Suppressor macrophage treated with lipopolysaccharide for 1 hour (primary cell): ENCODE data around the gene PRKX.
"Not testable (repeated sequence)": the region's sequence is repeated elsewhere in the genome, so short reads cannot be mapped to it uniquely, and the experiment has no call there.

Experiments
- DNase-seq, 3 donors: peaks; one replicate each; pipeline ENCODE4 v3.0.0-alpha.2; 2020 to 2022

Gene PRKX

DNA sequence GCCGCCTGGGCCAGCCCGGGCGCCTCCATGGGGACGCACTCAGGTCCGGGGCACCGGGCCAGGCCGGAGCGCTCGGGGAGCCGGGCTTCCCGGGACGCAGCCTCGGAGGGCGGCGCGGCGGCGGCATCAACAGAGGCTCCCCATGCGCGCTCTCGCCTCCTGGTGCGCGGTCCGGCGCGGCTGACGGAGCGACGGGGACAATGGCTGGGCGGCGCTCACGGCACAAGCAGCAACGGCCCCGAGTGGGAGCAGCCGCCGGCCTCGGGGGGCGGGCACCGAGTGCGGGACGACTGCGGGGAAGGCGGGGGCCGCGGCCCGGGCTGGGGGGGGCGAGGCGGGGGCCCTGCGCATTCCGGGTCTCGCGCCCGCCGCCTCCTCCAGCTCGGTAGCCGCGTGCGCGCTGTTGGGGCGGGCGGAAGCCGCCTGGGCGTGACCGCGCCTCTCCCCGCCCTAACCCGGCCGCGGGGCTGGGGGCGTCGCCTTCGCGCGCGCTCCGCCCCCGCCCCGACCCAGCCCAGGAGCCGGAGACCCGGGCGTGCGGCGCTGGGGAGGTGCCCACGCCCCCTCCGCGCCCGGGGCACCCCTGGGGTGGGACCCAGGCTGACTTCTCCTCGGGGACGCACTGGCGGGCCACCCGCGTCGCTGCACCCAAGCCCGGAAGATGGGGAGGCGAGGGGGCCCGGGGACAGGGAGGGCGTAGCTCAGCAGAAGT is at the start of gene PRKX:
TSS of gene PRKX (minus strand) at position 425 of the 712 bp plus-strand sequence. CDS start at position 29, 396 bp downstream.
- peak; percentile 55 to 86 (median 74) for DNase-seq

DNA sequence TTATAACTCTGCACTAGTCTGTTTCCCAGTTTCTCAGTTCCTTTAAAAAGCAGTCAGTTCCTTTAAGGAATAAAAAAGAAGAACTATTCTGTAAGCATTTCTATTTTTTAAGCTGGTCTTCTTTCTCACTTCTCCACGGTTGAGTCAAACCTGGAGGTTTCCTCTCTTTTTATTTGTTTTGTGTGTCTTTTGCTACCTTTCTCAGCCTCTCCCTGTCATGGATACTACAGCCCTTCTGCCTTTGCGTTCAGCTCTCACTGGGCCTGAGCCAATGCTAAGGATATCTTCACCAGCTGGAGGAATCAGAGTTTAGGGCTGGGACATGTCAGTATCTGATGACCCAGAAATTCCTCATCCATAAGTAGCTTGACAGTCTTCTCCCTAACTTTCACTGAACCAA is 49.7 kb upstream of the PRKX start:
- DNase-seq: peak in 2 of 3 donors; percentile 5 to 11

DNA sequence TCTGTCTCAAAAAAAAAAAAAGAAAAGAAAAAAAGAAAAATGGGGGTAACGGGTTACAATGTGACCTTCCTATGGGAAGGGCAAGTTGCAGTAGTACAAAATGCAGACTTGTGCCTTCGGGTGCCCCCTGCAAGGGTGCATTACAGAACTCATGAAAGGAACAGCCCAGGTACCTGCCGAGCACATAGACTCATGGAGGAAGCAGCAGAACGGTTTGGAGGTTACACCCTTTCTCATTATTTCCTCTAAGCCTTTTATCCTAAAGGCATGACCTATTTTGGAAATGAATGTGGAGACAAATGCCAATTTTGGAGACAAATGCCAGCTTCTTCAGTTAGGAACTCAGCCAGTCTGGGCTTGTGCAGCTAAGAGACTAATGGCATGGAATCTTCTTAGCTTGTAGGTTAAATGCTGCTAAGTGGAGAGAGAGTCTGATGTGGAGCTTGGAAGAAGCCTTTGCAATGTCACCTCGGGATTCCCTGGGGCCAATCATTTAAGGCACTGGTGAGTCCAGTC is 44.1 kb upstream of the PRKX start:
- no peak for DNase-seq

DNA sequence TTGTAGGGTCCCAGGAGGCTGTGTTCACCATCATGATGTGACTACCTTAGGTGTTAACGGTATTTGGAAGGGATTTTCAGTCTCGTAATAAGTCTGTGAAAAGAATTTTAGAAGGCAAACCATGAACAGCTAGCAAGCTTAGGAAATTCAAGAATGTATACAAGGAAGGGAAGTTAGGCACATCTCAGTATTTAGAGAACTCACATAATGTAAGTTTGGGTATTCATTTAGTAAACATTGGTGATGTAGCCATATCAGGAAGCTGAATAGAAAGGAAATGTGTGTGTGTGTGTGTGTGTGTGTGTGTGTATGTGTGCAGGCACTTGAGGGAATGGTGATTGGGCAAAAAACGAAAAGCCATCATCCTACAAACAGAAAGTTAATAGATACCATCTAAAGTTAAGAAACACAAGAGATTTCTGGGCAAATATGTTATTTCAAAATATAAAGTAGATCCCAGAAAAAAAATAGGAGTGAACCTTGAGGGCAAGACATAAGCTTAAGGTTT is 34.7 kb upstream of the PRKX start:
- DNase-seq: peak in 2 of 3 donors; percentile 23

DNA sequence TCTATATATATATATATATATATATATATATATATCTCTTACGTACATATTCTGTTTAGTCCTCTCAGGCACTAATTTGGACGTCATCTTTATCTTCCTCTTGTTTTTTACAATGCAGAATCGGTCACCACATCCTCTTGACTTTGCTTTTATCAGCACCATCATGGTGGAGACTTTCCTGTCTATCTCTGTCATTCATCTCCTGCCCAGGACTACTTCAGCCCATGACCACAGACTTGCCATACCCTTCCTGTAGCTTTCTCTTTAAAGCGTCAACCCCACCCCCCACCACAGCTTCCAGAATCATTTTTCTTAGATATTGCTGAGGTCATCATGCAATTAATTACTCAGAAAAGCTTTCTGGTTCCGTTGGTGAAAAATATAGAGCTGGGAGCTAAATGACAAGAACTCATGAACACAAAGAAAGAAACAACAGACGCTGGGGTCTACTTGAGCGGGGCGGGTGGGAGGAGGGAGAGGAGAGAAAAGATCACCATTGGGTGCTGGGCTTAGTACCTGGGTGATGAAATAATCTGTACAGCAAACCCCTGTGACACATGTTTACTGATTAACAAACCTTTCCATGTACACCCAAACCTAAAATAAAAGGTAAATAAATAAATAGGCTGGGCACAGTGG is 30.5 kb upstream of the PRKX start:
- peak in 1 of 3 donors; percentile 9 for DNase-seq

DNA sequence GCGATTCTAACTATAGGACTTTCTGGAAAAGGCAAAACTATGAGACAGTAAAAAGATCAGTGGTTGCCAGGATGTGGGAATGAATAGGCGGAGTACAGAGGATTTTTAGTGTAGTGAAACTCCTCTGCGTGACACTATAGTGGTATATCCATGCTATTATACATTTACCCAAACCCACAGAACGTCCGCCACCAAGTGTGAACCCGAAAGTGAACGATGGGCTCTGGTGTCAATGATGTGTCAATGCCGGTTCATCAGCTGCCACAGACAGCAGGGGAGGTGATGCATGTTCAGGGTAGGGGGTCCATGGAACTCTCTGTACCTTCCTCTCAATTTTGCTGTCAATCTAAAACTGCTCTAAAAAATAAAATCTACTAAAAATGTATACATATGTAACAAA is 27.5 kb upstream of the PRKX start:
- DNase-seq: not testable (repeated sequence)

DNA sequence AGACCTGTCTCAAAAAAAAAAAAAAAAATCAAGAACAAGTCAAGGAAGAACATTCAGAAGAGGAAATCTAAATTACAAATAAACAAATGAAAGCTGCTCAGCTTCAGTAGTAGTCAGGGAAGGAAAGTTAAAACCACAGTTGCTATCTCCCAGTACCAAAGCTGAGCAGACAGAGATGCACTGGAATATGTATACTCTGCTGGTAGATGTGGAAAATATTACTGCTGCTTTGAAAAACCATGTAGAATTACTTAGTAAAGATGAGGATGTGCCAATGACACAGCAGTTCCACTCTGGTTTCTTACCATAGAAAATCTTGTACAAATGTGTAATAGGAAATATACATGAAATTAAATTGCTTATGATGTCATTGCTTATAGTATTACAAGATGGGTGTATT is 25.1 kb upstream of the PRKX start:
- no peak for DNase-seq

DNA sequence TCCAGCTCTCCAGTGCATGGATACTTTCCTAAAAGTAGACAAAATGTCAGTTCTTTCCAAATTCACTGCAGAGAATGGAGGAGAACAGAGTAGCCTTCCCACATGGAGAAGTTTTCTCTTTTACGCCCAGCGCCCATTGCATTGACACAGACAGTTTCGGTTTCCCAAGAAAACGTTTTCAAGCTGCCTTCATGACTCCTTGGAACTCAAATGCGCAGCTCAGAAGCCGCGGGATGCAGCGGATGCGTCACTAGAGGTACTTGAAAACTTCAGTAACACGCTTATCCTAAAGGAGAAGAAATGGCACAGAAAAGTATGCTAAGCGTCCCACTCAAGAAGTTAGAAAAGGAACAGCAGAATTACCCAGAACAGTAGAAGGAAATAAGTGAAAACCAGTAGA is 23.1 kb upstream of the PRKX start:
- not testable (repeated sequence) for DNase-seq

DNA sequence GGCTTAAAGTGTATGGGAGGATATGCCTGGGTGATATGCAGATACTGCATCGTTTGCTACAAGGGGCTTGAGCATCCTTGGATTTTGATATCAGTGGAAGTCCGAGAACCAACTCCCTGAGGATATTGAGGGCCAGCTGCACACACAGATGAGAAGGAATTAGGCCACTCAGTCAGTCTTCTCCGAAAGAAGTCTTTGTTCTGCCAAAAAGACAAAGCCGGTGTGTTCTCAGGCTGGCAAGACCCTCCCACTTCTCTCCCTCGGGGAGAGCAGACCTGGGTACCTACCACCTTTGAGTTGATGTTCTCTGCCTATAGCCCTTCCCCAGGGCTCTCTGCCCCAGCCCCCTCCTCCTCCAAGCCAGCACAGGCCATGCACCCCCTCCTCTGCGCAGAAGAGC is 22.4 kb upstream of the PRKX start:
- not testable (repeated sequence) for DNase-seq

DNA sequence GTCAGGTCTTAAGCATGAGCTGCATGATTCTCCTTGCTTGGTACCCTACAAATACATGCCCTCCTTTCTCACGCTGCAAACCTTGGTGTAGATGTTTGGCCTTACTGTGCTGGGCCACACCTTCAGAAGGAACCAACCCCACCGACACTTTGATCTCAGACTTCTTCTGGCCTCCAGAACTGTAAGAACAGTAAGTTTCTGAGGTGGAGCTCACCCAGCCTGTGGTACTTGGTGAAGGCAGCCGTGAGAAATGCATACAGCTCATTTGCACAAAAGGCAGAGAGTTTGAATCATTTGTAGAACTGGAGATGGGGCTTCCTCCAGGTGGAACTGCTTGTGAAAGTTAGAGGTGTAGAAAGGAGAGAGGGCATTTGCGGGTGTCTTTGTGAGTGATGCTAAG is 21.0 kb upstream of the PRKX start:
- not testable (repeated sequence) for DNase-seq

DNA sequence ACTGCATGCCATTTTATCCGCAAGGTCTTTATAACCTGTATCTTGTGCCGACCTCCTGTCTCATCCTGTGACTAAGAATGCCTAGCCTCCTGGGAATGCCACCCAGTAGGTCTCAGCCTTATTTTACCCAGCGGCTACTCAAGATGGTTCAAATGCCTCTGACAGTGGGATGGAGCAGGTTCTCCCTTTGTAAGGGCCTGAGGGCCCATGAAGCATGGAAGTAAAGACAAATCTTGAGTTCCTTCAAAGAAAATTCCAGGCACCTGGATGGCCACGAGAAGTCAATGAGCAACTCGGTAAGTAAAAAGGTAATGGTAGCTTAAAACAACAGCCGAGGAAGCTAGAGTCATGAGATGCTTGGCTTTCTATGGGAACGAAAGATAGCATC is 19.6 kb upstream of the PRKX start:
- no peak for DNase-seq

DNA sequence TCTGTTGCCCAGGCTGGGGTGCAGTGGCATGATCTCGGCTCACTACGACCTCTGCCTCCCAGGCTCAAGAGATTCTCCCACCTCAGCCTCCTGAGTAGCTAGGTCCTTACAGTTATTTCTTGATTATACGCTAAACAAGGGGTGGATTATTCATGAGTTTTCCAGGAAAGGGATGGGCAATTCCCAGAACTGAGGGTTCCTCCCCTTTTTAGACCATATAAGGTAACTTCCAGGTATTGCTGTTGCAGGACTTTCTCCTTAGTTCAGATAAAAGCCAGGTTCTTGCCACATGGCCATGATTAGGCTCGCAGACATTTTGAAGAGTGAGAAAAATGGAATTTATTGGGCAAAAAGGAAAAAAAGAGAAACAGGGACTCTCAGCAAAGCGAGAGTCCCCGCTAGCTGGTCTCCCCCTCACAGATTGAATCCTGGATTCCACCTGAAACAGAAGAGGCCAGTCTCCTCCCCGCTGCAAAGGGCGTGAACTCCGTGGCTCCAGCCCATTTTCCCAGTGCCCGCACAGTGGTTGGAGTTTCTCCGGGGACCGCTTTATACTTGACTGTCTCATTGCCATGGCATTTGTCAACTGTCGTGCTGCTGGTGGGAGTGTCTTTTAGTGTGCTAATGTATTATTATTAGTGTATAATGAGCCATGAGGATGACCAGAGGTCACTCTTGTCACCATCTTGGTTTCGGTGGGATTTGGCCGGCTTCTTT is 19.0 kb upstream of the PRKX start:
- not testable (repeated sequence) for DNase-seq

DNA sequence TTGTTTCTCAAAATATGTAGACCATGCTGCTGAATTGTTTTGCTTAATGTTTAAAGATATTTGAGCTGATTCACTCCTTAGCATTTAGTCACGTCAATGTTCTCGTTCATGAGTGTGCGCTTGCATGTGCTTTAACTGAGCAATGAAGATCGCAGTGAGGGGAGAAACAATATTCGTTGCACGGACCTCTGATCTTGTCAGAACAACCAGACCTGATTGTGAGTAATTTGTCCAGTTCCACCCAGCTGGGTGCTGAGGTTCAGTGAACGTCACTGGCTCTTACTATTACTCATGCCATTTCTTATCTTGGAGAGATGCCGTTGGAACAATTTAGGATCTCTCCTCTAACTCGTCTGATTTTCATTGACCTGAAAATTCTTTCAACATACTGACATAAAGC is 15.0 kb upstream of the PRKX start:
- DNase-seq: no peak

DNA sequence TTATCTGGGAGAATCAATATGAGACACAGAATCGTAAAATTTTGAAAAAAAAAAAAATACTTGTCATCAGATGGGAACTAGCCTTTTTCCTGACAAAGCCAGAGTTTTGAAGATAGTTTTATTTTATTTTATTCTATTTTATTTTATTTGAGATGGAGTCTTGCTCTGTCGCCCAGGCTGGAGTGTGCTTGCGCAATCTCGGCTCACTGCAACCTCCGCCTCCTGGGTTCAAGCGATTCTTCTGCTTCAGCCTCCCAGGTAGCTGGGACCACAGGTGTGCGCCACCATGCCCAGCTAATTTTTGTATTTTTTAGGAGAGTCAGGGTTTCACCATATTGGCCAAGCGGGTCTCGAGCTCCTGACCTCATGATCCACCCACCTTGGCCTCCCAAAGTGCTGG is 10.0 kb upstream of the PRKX start:
- not testable (repeated sequence) for DNase-seq

DNA sequence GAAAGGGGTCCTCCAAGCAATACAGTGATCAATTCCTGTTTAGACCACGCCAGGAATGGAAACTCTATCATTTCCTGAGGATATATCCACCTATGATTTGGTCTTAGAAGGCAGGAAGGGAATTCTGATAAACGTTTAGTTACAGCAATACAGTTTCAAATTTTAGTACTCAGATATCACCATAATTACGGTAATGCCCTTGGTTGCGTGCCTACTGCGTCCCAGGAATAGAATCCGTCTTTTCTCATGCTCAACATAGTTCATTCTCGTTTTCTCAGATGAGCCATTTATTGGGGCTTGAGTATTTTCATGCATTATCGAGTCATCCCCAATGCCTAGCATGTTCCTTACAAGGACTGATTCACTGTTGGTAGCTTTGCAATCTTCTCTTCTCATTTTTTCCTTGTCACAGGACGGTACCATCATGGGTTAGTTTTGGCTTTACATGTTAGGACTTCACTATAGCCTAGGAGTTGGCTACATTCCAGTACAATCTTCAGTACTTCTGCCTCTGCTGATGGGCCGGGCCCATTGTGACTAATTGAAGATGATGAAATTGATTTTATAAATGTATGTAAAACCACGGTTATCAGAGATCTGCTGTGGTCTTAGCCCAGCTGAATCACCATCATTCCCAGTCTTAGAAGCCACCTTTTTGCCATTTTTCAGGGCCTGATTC is 4.4 kb upstream of the PRKX start:
- peak in 1 of 3 donors; percentile 36 for DNase-seq

DNA sequence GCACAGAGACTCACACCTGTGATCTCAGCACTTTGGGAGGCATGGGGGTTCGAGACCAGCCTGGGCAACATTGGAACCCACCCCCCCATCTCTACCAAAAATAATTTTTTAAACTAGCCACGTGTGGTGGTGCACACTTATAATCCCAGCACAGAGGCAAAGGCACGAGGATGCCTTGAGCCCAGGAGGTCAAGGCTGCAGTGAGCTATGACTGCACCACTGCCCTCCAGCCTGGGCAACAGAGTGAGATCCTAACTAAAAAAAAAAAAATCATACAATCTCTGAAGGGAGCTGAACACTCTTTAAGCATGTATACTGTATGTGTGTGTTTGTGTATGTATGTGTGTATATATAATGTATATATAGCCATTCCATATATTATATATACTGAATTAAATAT is 2.5 kb upstream of the PRKX start:
- no peak for DNase-seq

DNA sequence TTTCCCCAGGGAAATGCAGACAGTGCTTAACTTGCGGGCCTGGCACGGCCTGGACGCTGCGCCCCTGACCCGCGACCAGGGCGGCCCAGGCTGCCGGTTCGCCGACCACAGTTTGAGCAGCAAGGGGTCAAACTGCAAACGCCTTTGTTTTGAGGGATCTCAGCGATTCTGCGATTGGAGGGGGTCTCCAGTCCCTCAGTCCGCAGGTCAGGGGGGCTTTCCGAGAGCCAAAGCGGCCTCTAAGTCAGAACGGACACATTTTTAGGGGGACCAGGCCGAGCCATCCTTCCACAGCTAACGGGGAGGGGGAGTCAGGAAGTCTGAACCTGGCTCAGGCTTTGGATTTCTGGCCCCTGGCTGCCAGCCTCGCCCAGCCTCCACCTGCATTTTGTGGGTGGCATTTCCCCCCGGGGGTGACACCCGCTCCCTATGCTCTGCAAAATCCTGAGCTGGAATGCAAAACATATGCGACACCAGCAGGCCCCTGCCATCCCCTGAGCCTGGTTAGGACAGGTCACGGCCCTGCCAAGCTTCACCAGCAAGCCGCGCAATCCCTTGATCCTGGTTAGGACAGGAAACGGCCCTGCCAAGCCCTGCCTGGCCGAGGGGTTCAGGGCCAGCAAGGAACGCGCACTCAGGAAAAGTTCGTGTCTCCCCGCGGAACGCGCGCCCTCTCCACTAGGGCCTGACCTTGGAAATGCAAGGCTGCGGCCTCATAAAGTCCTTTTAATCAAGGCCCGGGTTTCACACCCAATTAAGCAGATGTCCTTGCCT is 1.4 kb upstream of the PRKX start:
- not testable (repeated sequence) for DNase-seq

DNA sequence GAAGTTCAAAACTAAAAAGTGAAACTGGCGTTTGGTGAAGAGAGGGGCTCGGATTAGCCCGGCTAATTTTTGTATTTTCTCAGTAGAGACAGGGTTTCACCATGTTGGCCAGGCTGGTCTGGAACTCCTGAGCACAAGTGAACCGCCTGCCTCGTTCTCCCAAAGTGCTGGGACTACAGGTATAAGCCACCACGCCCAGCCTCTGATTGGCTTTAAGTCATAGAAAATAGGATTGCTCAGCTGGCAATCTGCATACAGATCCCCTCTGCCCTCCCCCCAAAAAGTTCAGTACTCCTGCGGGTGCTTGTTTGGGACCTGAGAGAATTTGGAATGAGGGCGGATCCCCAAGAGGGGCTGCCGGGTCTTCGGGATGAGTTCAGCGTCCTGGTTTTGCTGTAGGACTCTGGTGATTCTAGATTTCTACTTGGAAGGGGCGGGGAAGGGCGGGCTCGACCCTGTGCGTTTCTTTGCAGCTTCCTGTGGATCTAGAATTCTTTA is 537 bp upstream of the PRKX start:
- no peak for DNase-seq

DNA sequence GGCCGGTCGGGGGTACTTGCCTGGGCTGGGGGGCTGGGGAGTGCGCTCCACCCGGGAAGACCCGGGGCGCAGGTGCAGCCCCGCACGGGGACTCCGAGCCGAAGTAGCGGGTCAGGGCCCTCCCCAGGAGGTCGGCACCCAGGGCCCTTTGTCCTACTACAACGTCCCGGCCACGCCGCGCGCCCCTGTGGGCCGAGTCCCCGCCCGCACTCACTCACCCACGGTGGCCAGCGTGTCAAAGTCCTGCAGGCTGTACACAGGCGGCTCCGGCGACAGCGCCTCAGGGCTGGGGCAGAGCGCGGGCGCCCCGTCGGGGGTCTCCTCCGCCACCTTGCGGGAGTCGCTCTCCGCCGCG is 602 bp downstream of the PRKX start:
- no peak for DNase-seq

DNA sequence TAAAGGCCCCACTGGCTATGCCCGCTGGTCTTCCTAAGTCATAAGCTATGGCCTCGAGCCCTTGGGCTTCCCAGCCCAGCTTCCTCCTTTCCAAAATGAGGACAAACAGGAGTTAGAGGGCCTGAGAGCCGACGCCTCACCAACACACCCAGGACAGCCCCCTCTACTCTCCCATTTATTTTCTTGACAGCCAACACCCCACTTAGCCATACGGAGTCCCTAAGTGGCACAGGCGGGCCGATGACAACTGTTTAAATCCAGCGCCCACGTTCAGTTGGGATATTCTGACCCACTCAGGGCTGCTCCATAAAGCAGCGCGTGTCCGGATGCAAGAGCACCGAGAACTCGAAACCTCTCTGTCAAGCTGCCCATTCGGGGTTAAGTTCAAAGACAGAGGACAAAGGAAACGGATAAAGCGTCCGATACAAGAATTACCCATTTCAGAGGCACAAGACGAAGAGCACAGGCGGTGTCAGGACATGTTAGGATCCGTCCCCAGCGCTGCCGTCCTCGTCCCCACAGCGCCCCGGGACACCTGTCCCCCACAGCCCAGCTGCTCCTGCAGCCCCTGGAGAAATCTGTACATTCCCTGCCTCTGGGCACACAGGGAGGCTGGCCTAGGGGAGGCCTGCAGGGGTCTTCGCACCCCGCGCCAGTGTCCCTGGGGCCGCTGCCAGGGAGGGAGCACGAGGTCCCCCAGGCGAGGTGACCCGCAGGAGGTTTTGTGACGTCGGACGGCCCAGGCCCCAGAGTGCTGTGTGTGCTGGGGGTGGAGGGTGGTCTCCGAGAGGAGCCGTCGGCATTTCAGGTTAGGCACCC is 1.2 kb downstream of the PRKX start:
- peak; percentile 57 to 60 (median 57) for DNase-seq

DNA sequence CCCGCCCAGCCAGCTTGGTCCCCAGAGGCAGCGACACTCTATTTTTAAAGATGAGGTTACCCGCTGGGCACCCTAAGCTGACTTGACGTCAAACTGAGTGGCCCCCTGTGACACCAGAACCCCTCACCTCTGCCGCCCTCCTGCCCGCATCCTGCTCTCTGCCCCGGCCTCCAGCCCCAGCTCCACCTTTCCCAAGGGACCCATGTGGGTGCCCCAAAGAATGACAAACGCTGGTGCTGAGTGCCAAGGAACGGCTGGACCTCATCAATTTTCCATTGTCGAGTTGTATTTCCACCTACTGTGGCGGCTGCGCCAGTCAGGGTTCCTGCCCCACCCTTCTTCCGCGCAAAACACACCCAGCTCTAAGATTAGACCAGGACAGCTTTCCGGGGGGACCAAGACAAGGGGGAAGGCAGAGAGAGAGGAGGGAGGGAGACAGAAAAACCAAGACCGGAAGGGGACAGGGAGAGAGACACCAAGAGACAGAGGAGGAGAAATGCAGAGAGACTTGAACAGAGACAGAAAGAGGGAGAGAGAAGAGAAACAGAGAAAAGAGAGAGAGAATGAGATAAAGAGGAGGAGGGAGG is 2.0 kb downstream of the PRKX start:
- DNase-seq: no peak
